ENCODE data around the gene GPR157.

Gene GPR157

GRCh38 chr1:9107136-9107535 is 21.8 kb downstream of the GPR157 start:
- no peaks in the 10 kb centered on the region for H3K36me3 ChIP-seq (replicated peaks; ENCODE audit: low read depth, low read length)
- no peak overlapping the region for H3K4me3 ChIP-seq (ENCODE audit: low read length)
- H3K27me3 ChIP-seq (ENCODE audit: low read depth, low read length) = peaks cover 6% of the 10 kb centered on the region; the same call in 1 of the 2 replicates
- no peak overlapping the region for H3K4me2 ChIP-seq (ENCODE audit: low read length)
- no peak overlapping the region for H2AFZ ChIP-seq (ENCODE audit: low read depth, low read length)
- H4K20me1 ChIP-seq (ENCODE audit: insufficient read depth, low read length) = no peaks in the 10 kb centered on the region
- no peak overlapping the region for H3K9ac ChIP-seq (ENCODE audit: low read length)
- no peaks in the 10 kb centered on the region for H3K4me1 ChIP-seq (ENCODE audit: low read length)
- no peak overlapping the region for H3K27ac ChIP-seq (ENCODE audit: low read length)
- no peaks in the 10 kb centered on the region for H3K9me3 ChIP-seq (ENCODE audit: insufficient read depth, low read length)
- H3K79me2 ChIP-seq (ENCODE audit: low read length) = no peaks in the 10 kb centered on the region
- TF ChIP-seq CTCF (IDR thresholded peaks at IDR 0.05; ENCODE audit: low read depth, low read length) (no peak), EZH2phosphoT487 (IDR thresholded peaks at IDR 0.05; ENCODE audit: low read depth) (no peak)

DNA sequence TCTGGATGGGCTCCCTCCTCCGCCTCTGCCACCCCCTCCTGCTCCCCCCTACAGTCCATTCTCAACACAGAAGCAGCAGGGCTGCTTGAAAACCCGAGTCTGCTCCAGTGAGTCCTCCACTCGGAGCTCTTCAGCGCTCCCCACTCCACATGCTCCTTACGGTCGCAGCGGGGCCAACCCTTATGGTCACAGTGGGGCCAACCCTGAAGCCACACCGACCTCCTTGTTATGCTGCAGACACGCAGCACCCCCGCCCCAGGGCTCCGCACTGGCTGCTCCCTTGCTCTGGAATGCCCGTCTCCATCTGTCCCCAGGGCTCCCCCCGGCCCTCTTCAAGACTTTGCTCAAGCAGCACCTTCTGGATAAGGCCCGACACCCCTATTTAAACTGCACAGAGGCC is 22.6 kb downstream of the GPR157 start:
- Histone ChIP-seq H3K4me1 (ENCODE audit: low read length) (no peaks in the 10 kb centered on the region), H3K4me3 (ENCODE audit: low read length) (no peak overlapping the region), H3K27me3 (ENCODE audit: low read depth, low read length) (peaks cover 6% of the 10 kb centered on the region; the same call in 1 of the 2 replicates), H3K4me2 (ENCODE audit: low read length) (no peak overlapping the region), H4K20me1 (ENCODE audit: insufficient read depth, low read length) (no peaks in the 10 kb centered on the region), H3K9ac (ENCODE audit: low read length) (no peak overlapping the region), H3K9me3 (ENCODE audit: insufficient read depth, low read length) (no peaks in the 10 kb centered on the region), H3K36me3 (replicated peaks; ENCODE audit: low read depth, low read length) (no peaks in the 10 kb centered on the region), H2AFZ (ENCODE audit: low read depth, low read length) (no peak overlapping the region), H3K27ac (ENCODE audit: low read length) (no peak overlapping the region), H3K79me2 (ENCODE audit: low read length) (no peaks in the 10 kb centered on the region)
- TF ChIP-seq EZH2phosphoT487 (IDR thresholded peaks at IDR 0.05; ENCODE audit: low read depth) = no peak
- no peak for TF ChIP-seq CTCF (IDR thresholded peaks at IDR 0.05; ENCODE audit: low read depth, low read length)

- no peaks in the 10 kb centered on the region for H3K4me1 ChIP-seq (ENCODE audit: low read length)
- H4K20me1 ChIP-seq (ENCODE audit: insufficient read depth, low read length) = no peaks in the 10 kb centered on the region
- H3K4me3 ChIP-seq (ENCODE audit: low read length) = no peak overlapping the region
- peaks cover 6% of the 10 kb centered on the region; the same call in 1 of the 2 replicates for H3K27me3 ChIP-seq (ENCODE audit: low read depth, low read length)
- H3K9me3 ChIP-seq (ENCODE audit: insufficient read depth, low read length) = no peaks in the 10 kb centered on the region
- H3K9ac ChIP-seq (ENCODE audit: low read length) = no peak overlapping the region
- H3K36me3 ChIP-seq (replicated peaks; ENCODE audit: low read depth, low read length) = no peaks in the 10 kb centered on the region
- no peak overlapping the region for H3K4me2 ChIP-seq (ENCODE audit: low read length)
- H3K79me2 ChIP-seq (ENCODE audit: low read length) = no peaks in the 10 kb centered on the region
- TF ChIP-seq CTCF (IDR thresholded peaks at IDR 0.05; ENCODE audit: low read depth, low read length) (no peak), EZH2phosphoT487 (IDR thresholded peaks at IDR 0.05; ENCODE audit: low read depth) (no peak)
- H2AFZ ChIP-seq (ENCODE audit: low read depth, low read length) = no peak overlapping the region
- no peak overlapping the region for H3K27ac ChIP-seq (ENCODE audit: low read length)
Observed at GRCh38 chr1:9105336-9105867, 23.5 kb downstream of the GPR157 start.

GRCh38 chr1:9101510-9102146 is 27.3 kb downstream of the GPR157 start:
- Histone ChIP-seq H3K4me2 (ENCODE audit: low read length) (no peak overlapping the region), H3K27ac (ENCODE audit: low read length) (no peak overlapping the region), H3K9ac (ENCODE audit: low read length) (no peak overlapping the region)

More at GRCh38 chr1:9101510-9102146, 27.3 kb downstream of the GPR157 start:
- H3K9me3 ChIP-seq (ENCODE audit: insufficient read depth, low read length) = no peaks in the 10 kb centered on the region
- TF ChIP-seq CTCF (IDR thresholded peaks at IDR 0.05; ENCODE audit: low read depth, low read length) = peak; percentile 68
- no peak for TF ChIP-seq EZH2phosphoT487 (IDR thresholded peaks at IDR 0.05; ENCODE audit: low read depth)
- no peak overlapping the region for H3K4me3 ChIP-seq (ENCODE audit: low read length)
- H2AFZ ChIP-seq (ENCODE audit: low read depth, low read length) = no peak overlapping the region
- no peaks in the 10 kb centered on the region for H4K20me1 ChIP-seq (ENCODE audit: insufficient read depth, low read length)
- no peaks in the 10 kb centered on the region for H3K36me3 ChIP-seq (replicated peaks; ENCODE audit: low read depth, low read length)
- H3K27me3 ChIP-seq (ENCODE audit: low read depth, low read length) = peaks cover 6% of the 10 kb centered on the region; the same call in 1 of the 2 replicates
- no peaks in the 10 kb centered on the region for H3K79me2 ChIP-seq (ENCODE audit: low read length)
- H3K4me1 ChIP-seq (ENCODE audit: low read length) = no peaks in the 10 kb centered on the region
